GM21723 (cell line): ENCODE data around the gene OR1S2.
"Not testable (repeated sequence)": the region's sequence is repeated elsewhere in the genome, so short reads cannot be mapped to it uniquely, and the experiment has no call there.

Experiments used
- ATAC-seq: cut with Tn5 transposase; IDR thresholded peaks from one replicate; pipeline ENCODE4 v1.9.1; 2021; ENCODE audit warnings: mild to moderate bottlenecking, moderate library complexity; ENCODE audit not compliant: unreplicated experiment

OR1S2 gene

GRCh38 chr11:58204042-58204441, at the start of gene OR1S2:
OR1S2 (minus strand) TSS chr11:58204142; CDS start chr11:58204142, 0 bp downstream.
- no peak for ATAC-seq

GRCh38 chr11:58243954-58244353, 40.0 kb upstream of the OR1S2 start:
- ATAC-seq: no peak

GRCh38 chr11:58227956-58228615, 24.1 kb upstream of the OR1S2 start:
- ATAC-seq: no peak

GRCh38 chr11:58222721-58223120, 18.8 kb upstream of the OR1S2 start:
- no peak for ATAC-seq

GRCh38 chr11:58216476-58216875, 12.5 kb upstream of the OR1S2 start:
- no peak for ATAC-seq

GRCh38 chr11:58212420-58212819, 8.5 kb upstream of the OR1S2 start, which contains the start of gene OR1S1:
OR1S1 (plus strand) TSS chr11:58212720.
- not testable (repeated sequence) for ATAC-seq

GRCh38 chr11:58199271-58199670, 4.7 kb downstream of the OR1S2 start:
- no peak for ATAC-seq

- ATAC-seq: no peak
Measured at GRCh38 chr11:58195939-58196338, 8.0 kb downstream of the OR1S2 start.

GRCh38 chr11:58193391-58193790, 10.6 kb downstream of the OR1S2 start:
- no peak for ATAC-seq

GRCh38 chr11:58192229-58192628, 11.7 kb downstream of the OR1S2 start:
- no peak for ATAC-seq

- no peak for ATAC-seq
Measured at GRCh38 chr11:58188770-58189169, 15.2 kb downstream of the OR1S2 start, which contains the start of gene OR9Q2. OR9Q2 (plus strand) TSS chr11:58189070; CDS start chr11:58190491, 1,421 bp downstream.

- ATAC-seq: no peak
Measured at GRCh38 chr11:58186938-58187337, 17.0 kb downstream of the OR1S2 start.

- no peak for ATAC-seq
Measured at GRCh38 chr11:58179648-58180047, 24.3 kb downstream of the OR1S2 start.

GRCh38 chr11:58178444-58178843, 25.5 kb downstream of the OR1S2 start:
- ATAC-seq: no peak

- ATAC-seq: no peak
Measured at GRCh38 chr11:58177409-58178054, 26.4 kb downstream of the OR1S2 start.

GRCh38 chr11:58165504-58166106, 38.3 kb downstream of the OR1S2 start:
- no peak for ATAC-seq

- ATAC-seq: no peak
Measured at GRCh38 chr11:58164990-58165389, 39.0 kb downstream of the OR1S2 start.

- ATAC-seq: no peak
Measured at GRCh38 chr11:58164389-58164788, 39.6 kb downstream of the OR1S2 start.
